Bronchial epithelial cell (primary cell): ENCODE data around the gene FOSB. TPM values are rescaled to one million over a fixed set of nuclear protein-coding genes. Genes with fewer than 3 reads are reported as not detected.

Experiments
- DNase-seq: peaks from one replicate; pipeline ENCODE4 v3.0.0-alpha.2; 2010; ENCODE audit warnings: low read depth
- FAIRE-seq: peaks from 2 replicates; lab custom pipeline; 2011; peaks lifted over from hg19 to GRCh38; lab: Jason Lieb, UNC
- H3K27me3 ChIP-seq: 2 replicates; pipeline ENCODE4 v1.5.1; 2011; ENCODE audit warnings: low read length; ENCODE audit not compliant: control insufficient read depth, insufficient read depth
- H3K36me3 ChIP-seq: 2 replicates; pipeline ENCODE4 v1.5.1; 2011; ENCODE audit warnings: low read length; ENCODE audit not compliant: control insufficient read depth, insufficient read depth
- H3K4me3 ChIP-seq: 2 replicates; pipeline ENCODE4 v1.5.1; 2011; ENCODE audit warnings: mild to moderate bottlenecking, low read depth, low read length, control low read depth
- CTCF ChIP-seq: IDR thresholded peaks from 2 replicates; pipeline ENCODE4 v1.5.1; 2011; ENCODE audit warnings: mild to moderate bottlenecking, moderate library complexity, low read length, control low read depth, inconsistent platforms; ENCODE audit not compliant: insufficient read depth, severe bottlenecking
- total RNA-seq: library from RNA; depleted of rRNA; stranded (reverse); fragments of >200 nt; gene quantifications from 2 replicates; pipeline ENCODE4 v1.2.1, GENCODE V29; 2014

The FOSB gene
- total RNA-seq, 1 donor from 2014 or later = 4.2 TPM

- FAIRE-seq = no peak
- no peak for TF ChIP-seq CTCF
- Histone ChIP-seq H3K27me3 (no peaks in the 10 kb centered on the region), H3K36me3 (no peaks in the 10 kb centered on the region), H3K4me3 (no peak overlapping the region)
- DNase-seq = no peak
These were observed 25.4 kb upstream of the FOSB start for GRCh38 chr19:45442408-45442777.

- TF ChIP-seq CTCF = no peak
- Histone ChIP-seq H3K27me3 (no peaks in the 10 kb centered on the region), H3K36me3 (no peaks in the 10 kb centered on the region), H3K4me3 (peak overlapping the region; percentile 41)
- FAIRE-seq = no peak
- DNase-seq = no peak
These were observed 24.9 kb upstream of the FOSB start for GRCh38 chr19:45442778-45443461.

DNA sequence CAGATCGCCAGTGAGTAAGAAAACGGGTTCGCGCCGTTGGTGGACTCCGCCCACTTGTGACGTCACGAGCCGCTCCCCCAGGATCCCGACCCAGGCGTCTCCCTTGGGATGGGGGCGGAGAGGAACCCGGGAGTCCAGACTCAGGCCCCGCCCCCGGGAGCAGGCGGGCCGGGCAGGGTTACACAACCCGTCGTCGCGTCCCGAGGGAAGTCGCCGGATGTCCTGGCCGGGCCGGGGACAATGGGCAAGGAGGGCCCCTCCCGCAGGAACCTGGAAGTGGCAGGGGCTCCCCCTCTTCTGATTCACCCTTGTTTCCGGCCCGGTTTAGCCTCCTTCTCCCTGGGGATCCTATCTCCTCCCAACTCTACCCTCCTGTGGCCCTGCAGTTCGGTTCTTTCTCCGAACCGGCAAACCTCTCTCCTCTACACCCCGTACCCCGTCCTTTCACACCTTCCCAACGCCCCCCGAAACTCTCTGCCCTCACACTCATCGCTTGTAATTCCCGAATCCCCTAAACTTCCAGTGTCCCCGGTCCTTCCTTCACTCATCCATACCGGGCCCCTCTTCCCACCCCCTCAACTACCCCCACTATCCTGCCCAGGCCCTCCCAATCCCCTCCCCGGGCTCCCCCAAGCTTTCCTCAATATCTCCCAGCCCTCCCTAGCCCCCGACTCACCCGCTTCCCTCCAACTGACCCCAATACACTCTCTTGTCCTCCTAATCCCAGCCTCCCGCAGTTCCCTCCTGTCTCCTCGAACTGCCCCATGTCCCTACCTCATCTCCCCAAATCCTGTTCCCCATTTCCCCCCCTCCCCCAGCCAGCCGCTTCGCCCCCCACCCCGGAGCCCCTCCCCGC is 24.1 kb upstream of the FOSB start:
- Histone ChIP-seq H3K4me3 (peak overlapping the region; percentile 41), H3K27me3 (no peaks in the 10 kb centered on the region), H3K36me3 (no peaks in the 10 kb centered on the region)
- no peak for FAIRE-seq
- peak; percentile 84 for DNase-seq
- no peak for TF ChIP-seq CTCF

DNA sequence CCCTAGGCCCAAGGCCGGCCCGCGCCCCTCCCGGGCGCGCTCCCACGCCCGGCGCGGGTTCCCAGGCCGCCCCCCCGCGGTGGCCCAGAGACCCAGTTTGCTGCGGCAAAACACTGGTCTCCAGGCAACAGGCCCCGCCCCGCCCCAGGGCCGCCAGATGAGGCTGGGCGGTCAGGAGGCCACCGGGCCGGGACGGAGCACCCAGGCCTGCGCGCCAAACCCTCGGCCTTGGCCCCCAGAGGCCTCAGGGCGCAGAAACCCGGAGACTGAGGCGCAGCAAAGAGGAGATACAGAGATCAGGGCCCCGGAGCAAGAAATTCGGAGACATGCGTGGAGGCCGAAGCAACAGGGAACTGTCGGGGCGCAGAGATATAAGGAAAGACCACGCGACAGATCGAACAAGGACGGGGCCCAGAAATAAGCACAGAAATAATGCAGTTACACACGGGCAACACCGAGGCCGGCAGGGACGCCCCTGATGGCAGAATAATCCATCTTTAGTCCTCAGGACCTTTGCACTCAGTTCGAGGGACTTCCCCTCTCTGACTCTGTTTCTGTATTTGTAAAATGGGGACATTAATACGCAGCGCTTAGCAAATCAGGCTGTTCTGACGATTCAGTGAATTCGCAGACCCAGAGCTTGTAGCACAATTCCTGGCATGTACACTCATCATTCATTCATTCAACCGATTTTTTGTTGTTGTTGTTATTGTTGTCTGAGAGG is 23.3 kb upstream of the FOSB start:
- FAIRE-seq (no peak), DNase-seq (no peak)
- TF ChIP-seq CTCF = no peak
- H3K36me3 ChIP-seq = no peaks in the 10 kb centered on the region
- no peak overlapping the region for H3K4me3 ChIP-seq
- no peaks in the 10 kb centered on the region for H3K27me3 ChIP-seq

- no peak for DNase-seq
- no peak overlapping the region for H3K4me3 ChIP-seq
- no peak for FAIRE-seq
- H3K36me3 ChIP-seq = no peaks in the 10 kb centered on the region
- H3K27me3 ChIP-seq = no peaks in the 10 kb centered on the region
- no peak for TF ChIP-seq CTCF
These were observed 22.7 kb upstream of the FOSB start for GRCh38 chr19:45445139-45445538.
